ENCODE measurements around the gene AGO4. TPM values are rescaled to one million over a fixed set of nuclear protein-coding genes. Genes with fewer than 3 reads are reported as not detected.

AGO4 gene
- total and polyA plus RNA-seq, 4 donors: 1.7 to 14.9 (median 7.3) TPM

DNA sequence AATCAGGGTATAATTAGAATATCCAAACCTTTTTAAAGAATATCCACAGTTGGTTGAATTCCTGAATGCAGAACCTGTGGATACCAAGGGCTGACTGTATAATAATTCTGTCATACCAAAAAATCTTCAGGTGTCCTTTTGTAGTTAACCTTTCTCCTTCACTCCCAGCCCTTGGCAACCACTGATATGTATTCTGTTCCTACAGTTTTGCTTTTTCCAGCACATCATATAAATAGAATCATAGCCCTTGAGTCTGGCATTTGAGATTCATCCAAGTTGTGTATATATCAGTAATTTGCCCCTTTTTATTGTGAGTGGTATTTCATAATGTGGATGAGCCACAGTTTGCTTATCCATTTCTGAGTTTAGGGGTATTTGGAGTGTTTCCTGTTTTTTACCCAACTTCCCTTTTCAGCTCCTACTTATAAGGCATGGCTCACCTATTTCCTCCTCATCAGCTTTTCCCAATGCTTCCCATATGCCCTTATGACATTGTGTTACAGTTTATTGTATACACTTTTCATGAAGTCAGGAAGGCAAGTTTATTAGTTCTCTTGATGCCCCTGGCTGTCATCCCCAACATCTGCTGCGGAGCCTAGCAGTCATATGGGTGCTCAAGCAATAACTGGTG is 40.2 kb downstream of the AGO4 start:
- TF ChIP-seq YY1 (IDR thresholded peaks at IDR 0.05): no peak
- TF ChIP-seq SP1 (IDR thresholded peaks at IDR 0.05): no peak
- no peak for TF ChIP-seq GABPA (IDR thresholded peaks at IDR 0.05 in 1 of 2, conservative IDR thresholded peaks at IDR 0.05 in 1 of 2)
- TF ChIP-seq HNF4G (IDR thresholded peaks at IDR 0.05): no peak
- TF ChIP-seq HNF4A (conservative IDR thresholded peaks at IDR 0.05): no peak
- TF ChIP-seq RAD21 (IDR thresholded peaks at IDR 0.05): no peak
- no peak for TF ChIP-seq TAF1 (conservative IDR thresholded peaks at IDR 0.05)
- TF ChIP-seq EGR1 (IDR thresholded peaks at IDR 0.05; ENCODE audit: low read depth in 2 of 2): no peak
- TF ChIP-seq FOXA2 (IDR thresholded peaks at IDR 0.05): no peak
- no peak for TF ChIP-seq JUND (IDR thresholded peaks at IDR 0.05)
- TF ChIP-seq, protein P1, sequence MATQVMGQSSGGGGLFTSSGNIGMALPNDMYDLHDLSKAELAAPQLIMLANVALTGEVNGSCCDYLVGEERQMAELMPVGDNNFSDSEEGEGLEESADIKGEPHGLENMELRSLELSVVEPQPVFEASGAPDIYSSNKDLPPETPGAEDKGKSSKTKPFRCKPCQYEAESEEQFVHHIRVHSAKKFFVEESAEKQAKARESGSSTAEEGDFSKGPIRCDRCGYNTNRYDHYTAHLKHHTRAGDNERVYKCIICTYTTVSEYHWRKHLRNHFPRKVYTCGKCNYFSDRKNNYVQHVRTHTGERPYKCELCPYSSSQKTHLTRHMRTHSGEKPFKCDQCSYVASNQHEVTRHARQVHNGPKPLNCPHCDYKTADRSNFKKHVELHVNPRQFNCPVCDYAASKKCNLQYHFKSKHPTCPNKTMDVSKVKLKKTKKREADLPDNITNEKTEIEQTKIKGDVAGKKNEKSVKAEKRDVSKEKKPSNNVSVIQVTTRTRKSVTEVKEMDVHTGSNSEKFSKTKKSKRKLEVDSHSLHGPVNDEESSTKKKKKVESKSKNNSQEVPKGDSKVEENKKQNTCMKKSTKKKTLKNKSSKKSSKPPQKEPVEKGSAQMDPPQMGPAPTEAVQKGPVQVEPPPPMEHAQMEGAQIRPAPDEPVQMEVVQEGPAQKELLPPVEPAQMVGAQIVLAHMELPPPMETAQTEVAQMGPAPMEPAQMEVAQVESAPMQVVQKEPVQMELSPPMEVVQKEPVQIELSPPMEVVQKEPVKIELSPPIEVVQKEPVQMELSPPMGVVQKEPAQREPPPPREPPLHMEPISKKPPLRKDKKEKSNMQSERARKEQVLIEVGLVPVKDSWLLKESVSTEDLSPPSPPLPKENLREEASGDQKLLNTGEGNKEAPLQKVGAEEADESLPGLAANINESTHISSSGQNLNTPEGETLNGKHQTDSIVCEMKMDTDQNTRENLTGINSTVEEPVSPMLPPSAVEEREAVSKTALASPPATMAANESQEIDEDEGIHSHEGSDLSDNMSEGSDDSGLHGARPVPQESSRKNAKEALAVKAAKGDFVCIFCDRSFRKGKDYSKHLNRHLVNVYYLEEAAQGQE (IDR thresholded peaks at IDR 0.05): no peak
- TF ChIP-seq, protein P2, sequence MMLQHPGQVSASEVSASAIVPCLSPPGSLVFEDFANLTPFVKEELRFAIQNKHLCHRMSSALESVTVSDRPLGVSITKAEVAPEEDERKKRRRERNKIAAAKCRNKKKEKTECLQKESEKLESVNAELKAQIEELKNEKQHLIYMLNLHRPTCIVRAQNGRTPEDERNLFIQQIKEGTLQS (IDR thresholded peaks at IDR 0.05): no peak
- TF ChIP-seq, protein P3, sequence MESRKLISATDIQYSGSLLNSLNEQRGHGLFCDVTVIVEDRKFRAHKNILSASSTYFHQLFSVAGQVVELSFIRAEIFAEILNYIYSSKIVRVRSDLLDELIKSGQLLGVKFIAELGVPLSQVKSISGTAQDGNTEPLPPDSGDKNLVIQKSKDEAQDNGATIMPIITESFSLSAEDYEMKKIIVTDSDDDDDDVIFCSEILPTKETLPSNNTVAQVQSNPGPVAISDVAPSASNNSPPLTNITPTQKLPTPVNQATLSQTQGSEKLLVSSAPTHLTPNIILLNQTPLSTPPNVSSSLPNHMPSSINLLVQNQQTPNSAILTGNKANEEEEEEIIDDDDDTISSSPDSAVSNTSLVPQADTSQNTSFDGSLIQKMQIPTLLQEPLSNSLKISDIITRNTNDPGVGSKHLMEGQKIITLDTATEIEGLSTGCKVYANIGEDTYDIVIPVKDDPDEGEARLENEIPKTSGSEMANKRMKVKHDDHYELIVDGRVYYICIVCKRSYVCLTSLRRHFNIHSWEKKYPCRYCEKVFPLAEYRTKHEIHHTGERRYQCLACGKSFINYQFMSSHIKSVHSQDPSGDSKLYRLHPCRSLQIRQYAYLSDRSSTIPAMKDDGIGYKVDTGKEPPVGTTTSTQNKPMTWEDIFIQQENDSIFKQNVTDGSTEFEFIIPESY (IDR thresholded peaks at IDR 0.05): no peak
- no peak for TF ChIP-seq NR2F2 (IDR thresholded peaks at IDR 0.05)
- no peak for TF ChIP-seq FOXA1 (IDR thresholded peaks at IDR 0.05)
- no peak for TF ChIP-seq RXRA (IDR thresholded peaks at IDR 0.05)
- TF ChIP-seq, protein P4, sequence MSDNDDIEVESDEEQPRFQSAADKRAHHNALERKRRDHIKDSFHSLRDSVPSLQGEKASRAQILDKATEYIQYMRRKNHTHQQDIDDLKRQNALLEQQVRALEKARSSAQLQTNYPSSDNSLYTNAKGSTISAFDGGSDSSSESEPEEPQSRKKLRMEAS (IDR thresholded peaks at IDR 0.05): no peak
- TF ChIP-seq, protein P5, sequence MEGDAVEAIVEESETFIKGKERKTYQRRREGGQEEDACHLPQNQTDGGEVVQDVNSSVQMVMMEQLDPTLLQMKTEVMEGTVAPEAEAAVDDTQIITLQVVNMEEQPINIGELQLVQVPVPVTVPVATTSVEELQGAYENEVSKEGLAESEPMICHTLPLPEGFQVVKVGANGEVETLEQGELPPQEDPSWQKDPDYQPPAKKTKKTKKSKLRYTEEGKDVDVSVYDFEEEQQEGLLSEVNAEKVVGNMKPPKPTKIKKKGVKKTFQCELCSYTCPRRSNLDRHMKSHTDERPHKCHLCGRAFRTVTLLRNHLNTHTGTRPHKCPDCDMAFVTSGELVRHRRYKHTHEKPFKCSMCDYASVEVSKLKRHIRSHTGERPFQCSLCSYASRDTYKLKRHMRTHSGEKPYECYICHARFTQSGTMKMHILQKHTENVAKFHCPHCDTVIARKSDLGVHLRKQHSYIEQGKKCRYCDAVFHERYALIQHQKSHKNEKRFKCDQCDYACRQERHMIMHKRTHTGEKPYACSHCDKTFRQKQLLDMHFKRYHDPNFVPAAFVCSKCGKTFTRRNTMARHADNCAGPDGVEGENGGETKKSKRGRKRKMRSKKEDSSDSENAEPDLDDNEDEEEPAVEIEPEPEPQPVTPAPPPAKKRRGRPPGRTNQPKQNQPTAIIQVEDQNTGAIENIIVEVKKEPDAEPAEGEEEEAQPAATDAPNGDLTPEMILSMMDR (IDR thresholded peaks at IDR 0.05; ENCODE audit: low read depth, low read length, missing input control): no peak
- no peaks in the 10 kb centered on the region for H3K9me3 ChIP-seq (ENCODE audit: control insufficient read depth in 4 of 4, low read length in 3 of 4)
- no peaks in the 10 kb centered on the region for H3K27me3 ChIP-seq (ENCODE audit: control insufficient read depth in 4 of 4, insufficient read depth in 4 of 4, low read length in 3 of 4)
- no peak overlapping the region for H3K4me3 ChIP-seq (ENCODE audit: low read depth in 1 of 3, low read length in 3 of 3)
- DNase-seq (ENCODE audit: low spot score): no peak
- peaks cover 0 to 3% (median 0%) of the 10 kb centered on the region in 4 donors for H3K4me1 ChIP-seq (ENCODE audit: control insufficient read depth in 4 of 4, insufficient read depth in 4 of 4, low read length in 3 of 4)
- no peak overlapping the region for H3K27ac ChIP-seq (ENCODE audit: low read depth in 1 of 2, low read length in 2 of 2)
- H3K36me3 ChIP-seq (ENCODE audit: control insufficient read depth in 4 of 4, insufficient read depth in 3 of 4, low read depth in 1 of 4, low read length in 3 of 4): peaks cover 8 to 35% (median 28%) of the 10 kb centered on the region in 4 donors
- no peak overlapping the region for H3K9ac ChIP-seq (ENCODE audit: low read depth in 1 of 2, low read length in 2 of 2)
- 92% methylated on average over 1 of the region's 1 CpG for WGBS
